GM12801 (cell line): ENCODE results near the gene DRG2.

Source experiments
- CTCF ChIP-seq: IDR thresholded peaks from one replicate; pipeline ENCODE4 v1.5.1; 2011; ENCODE audit warnings: control low read depth; ENCODE audit not compliant: insufficient read length; ENCODE audit errors: extremely low read depth

Gene DRG2

GRCh38 chr17:18076936-18077335 is 10.8 kb upstream of the DRG2 start:
- TF ChIP-seq CTCF = no peak

DNA sequence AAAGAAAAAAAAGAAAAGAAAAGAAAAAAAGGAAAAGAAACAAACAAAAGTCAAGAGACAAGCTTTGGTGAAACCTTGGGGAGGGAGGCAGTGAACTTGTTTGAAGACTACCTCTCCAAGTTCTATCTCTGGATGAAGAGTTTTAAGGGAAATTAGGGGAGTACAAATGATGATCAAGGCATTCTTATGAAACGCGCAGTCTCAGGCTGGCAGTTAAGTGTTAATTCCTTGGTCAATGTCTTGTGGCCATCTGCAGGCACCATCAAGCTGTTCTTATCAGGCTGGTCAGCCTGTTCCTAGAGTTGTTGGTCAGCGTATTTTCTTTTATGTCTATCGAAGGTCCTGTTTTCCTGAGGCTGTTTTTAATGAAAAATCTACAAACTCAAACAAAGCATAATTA is 8.2 kb upstream of the DRG2 start:
- TF ChIP-seq CTCF = no peak

DNA sequence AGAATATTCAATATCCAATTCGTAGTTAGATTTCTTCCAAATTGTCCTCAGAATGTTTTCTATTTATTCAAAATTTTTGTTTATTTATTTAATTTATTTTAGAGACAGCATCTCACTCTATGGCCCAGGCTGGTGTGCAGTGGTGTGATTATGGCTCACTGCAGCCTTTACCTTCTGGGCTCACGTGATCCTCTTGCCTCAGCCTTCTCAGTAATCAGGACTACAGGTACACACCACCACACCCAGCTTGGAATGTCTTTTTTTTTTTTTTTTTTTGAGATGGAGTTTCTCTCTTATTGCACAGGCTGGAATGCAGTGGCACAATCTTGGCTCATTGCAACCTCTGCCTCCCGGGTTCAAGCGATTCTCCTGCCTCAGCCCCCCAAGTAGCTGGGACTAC is 3.5 kb upstream of the DRG2 start:
- TF ChIP-seq CTCF = no peak

GRCh38 chr17:18089613-18090012 is 1.9 kb downstream of the DRG2 start:
- no peak for TF ChIP-seq CTCF

GRCh38 chr17:18093616-18094408 is 6.1 kb downstream of the DRG2 start:
- TF ChIP-seq CTCF = no peak

DNA sequence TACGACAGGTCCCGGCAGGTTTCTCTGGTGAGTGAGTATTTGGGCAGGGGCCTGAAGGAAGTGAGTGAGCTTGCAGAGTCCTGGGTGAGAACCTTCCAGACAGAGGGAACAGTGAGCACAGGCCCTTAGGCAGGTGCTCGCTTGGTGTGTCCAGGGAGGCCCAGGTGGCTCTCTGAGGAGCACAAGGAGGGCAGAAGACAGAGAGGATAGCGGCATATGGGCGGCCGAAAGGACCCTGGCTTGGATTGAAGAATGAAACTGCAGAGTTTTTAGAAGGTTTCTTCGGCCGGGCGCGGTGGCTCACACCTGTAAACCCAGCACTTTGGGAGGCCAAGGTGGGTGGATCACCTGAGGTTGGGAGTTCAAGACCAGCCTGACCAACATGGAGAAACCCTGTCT is 6.7 kb downstream of the DRG2 start:
- TF ChIP-seq CTCF = no peak

DNA sequence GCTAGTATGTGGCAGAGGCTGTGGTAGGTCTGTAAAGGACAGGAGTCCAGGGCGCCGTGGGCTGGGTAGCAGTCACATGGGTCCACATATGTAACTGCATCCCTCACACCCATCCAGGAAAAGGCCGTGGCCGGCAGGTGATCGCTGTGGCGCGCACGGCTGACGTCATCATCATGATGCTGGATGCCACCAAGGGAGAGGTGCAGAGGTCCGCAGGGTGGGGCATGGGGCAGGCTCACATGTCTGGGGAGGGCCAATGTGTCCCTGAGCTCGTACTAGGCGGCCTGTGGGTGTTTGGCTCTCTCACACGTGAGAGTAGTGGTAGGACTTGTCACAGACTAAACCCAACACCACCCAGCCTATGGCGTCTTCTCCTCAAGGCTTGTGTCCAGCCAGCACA is 11.8 kb downstream of the DRG2 start:
- no peak for TF ChIP-seq CTCF

GRCh38 chr17:18100616-18101015 is 12.9 kb downstream of the DRG2 start:
- no peak for TF ChIP-seq CTCF
